Astrocyte of the cerebellum (primary cell): ENCODE results near the gene UBE2Z.
"Not testable (repeated sequence)": the region's sequence is repeated elsewhere in the genome, so short reads cannot be mapped to it uniquely, and the experiment has no call there.

Source experiments
- DNase-seq: peaks from one replicate; pipeline ENCODE4 v3.0.0-alpha.2; 2011; ENCODE audit warnings: low read depth
- H3K4me3 ChIP-seq: 2 replicates; pipeline ENCODE4 v1.5.1; 2011; ENCODE audit warnings: mild to moderate bottlenecking, low read depth, low read length, moderate library complexity
- CTCF ChIP-seq: IDR thresholded peaks from 2 replicates; pipeline ENCODE4 v1.5.1; 2012; ENCODE audit warnings: low read length, low read depth, moderate library complexity, mild to moderate bottlenecking; ENCODE audit errors: missing control alignments
- in situ Hi-C: cut with HindIII; loops from 2 replicates; pipeline ENCODE4 v1.10.0; 2017; ENCODE audit warnings: low sequenced_read_pairs

Gene UBE2Z

GRCh38 chr17:48928876-48929811 is 20.9 kb downstream of the UBE2Z start:
- in situ Hi-C loops: no loop called here
- DNase-seq: no peak
- H3K4me3 ChIP-seq: no peak overlapping the region
- TF ChIP-seq CTCF: no peak

- TF ChIP-seq CTCF: no peak
- H3K4me3 ChIP-seq: no peak overlapping the region
- no peak for DNase-seq
- in situ Hi-C loops: no loop called here
Observed at GRCh38 chr17:48929812-48930165, 21.6 kb downstream of the UBE2Z start.

- in situ Hi-C loops: no loop called here
- H3K4me3 ChIP-seq: no peak overlapping the region
- no peak for DNase-seq
- no peak for TF ChIP-seq CTCF
Observed at GRCh38 chr17:48930435-48930873, 22.2 kb downstream of the UBE2Z start.

- in situ Hi-C loops: no loop called here
- H3K4me3 ChIP-seq: no peak overlapping the region
- no peak for DNase-seq
- no peak for TF ChIP-seq CTCF
Observed at GRCh38 chr17:48933035-48933434, 24.8 kb downstream of the UBE2Z start.

GRCh38 chr17:48944515-48945260 is 36.5 kb downstream of the UBE2Z start, which contains the start of gene SNF8:
Gene SNF8, minus strand, starts transcription at chr17:48944842. Its CDS starts 108 bp downstream, at chr17:48944734.
- TF ChIP-seq CTCF: no peak
- peak within 1 kb of the TSS; percentile 95 for H3K4me3 ChIP-seq
- peak; percentile 74 for DNase-seq
- in situ Hi-C loops: no loop called here

GRCh38 chr17:48945261-48945651 is 37.0 kb downstream of the UBE2Z start:
- DNase-seq, in situ Hi-C loops: not testable (repeated sequence)
- H3K4me3 ChIP-seq: peak overlapping the region; percentile 95

GRCh38 chr17:48951572-48951971 is 43.4 kb downstream of the UBE2Z start:
- DNase-seq: no peak
- H3K4me3 ChIP-seq: no peak overlapping the region
- no peak for TF ChIP-seq CTCF
- in situ Hi-C loops: no loop called here
